AG04450 (cell line): Measurements from ENCODE around the gene CTXND1. TPM values are rescaled to one million over a fixed set of nuclear protein-coding genes. Genes with fewer than 3 reads are reported as not detected.

Experiments used
- CTCF ChIA-PET: fragments of 300-600, 350-600 bp; formaldehyde crosslinking; extraction: SDS; loops from one replicate; lab custom pipeline; 2022; ENCODE audit warnings: antibody characterized with exemption, inconsistent platforms; lab: Charles Lee
- POLR2A ChIA-PET: fragments of 350-600 bp; formaldehyde crosslinking; extraction: SDS; loops from one replicate; lab custom pipeline; 2021; ENCODE audit warnings: antibody characterized with exemption, inconsistent platforms; lab: Yijun Ruan, JAX
- DNase-seq: peaks from one replicate; pipeline ENCODE4 v3.0.0-alpha.2; 2011; ENCODE audit warnings: low read depth, low spot score
- H3K27ac ChIP-seq: one replicate; pipeline ENCODE4 v1.5.1; 2012; ENCODE audit warnings: low read depth, low read length, control low read depth
- H3K27me3 ChIP-seq: one replicate; pipeline ENCODE4 v1.6.0; 2012; ENCODE audit warnings: low read length; ENCODE audit not compliant: control insufficient read depth, insufficient read depth
- H3K4me3 ChIP-seq: 2 replicates; pipeline ENCODE4 v1.5.1; 2011; ENCODE audit warnings: mild to moderate bottlenecking, low read depth, low read length, control low read depth
- H3K9me3 ChIP-seq: 2 replicates; pipeline ENCODE4 v1.5.1; 2012; ENCODE audit warnings: low read length; ENCODE audit not compliant: control insufficient read depth, insufficient read depth
- CTCF ChIP-seq: IDR thresholded peaks from 2 replicates; pipeline ENCODE4 v1.5.1; 2011; ENCODE audit warnings: low read depth, low read length, control low read depth, inconsistent platforms
- polyA plus RNA-seq: library from polyadenylated mRNA; depleted of rRNA; stranded (reverse); fragments of >200 nt; gene quantifications from 2 replicates; pipeline ENCODE4 v1.2.3, GENCODE V29; 2011

CTXND1 gene
- polyA plus RNA-seq, 1 experiment = not detected

- no peak overlapping the region for H3K27ac ChIP-seq
- POLR2A ChIA-PET = no interaction called here
- no peak overlapping the region for H3K4me3 ChIP-seq
- TF ChIP-seq CTCF = no peak
- H3K27me3 ChIP-seq = peaks cover 39% of the 10 kb centered on the region
- CTCF ChIA-PET = interaction anchor here (1.0 kb wide), 1 partner anchor 68 kb away, joined by 4 read pairs; no protein-coding TSS in a partner anchor
- DNase-seq = no peak
- H3K9me3 ChIP-seq = no peaks in the 10 kb centered on the region
These were observed 10.5 kb downstream of the CTXND1 start for GRCh38 chr15:80241508-80241907.

DNA sequence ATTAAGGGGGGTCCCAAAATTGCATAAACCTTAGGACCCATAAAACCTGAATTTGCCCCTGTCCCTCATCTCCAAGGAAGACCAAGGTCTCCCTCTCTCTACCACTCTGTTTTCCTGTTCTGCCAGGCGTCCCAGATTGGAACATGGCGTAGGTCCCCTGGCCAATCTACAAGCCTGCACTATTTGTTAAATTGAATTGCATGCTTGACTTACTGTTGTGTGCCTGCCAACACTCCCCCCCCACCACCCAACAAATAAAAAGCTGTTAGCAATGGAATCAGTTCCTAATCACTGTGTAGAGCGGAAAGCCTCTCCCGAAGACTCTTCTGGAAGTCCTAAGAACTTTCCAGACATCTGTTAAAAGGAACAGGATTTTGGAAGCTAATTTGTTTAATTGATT lies 11.7 kb downstream of the CTXND1 start:
- no peak for TF ChIP-seq CTCF
- Histone ChIP-seq H3K4me3 (no peak overlapping the region), H3K9me3 (no peaks in the 10 kb centered on the region), H3K27me3 (peaks cover 33% of the 10 kb centered on the region), H3K27ac (no peak overlapping the region)
- CTCF ChIA-PET = interaction anchor here (0.6 kb wide), 1 partner anchor 12 kb away, joined by 3 read pairs; the partner anchor contains the start of gene CTXND1
- POLR2A ChIA-PET = no interaction called here
- DNase-seq = no peak

GRCh38 chr15:80234883-80235282 lies 17.1 kb downstream of the CTXND1 start:
- ChIA-PET POLR2A (interaction anchor here (0.6 kb wide), 1 partner anchor 109 kb away, joined by 3 read pairs; no protein-coding TSS in a partner anchor), CTCF (interaction anchor here (0.7 to 1.3 kb wide), 5 partner anchors 11 to 895 kb away, joined by 3 to 4 read pairs (median 3); no protein-coding TSS in a partner anchor)
- Histone ChIP-seq H3K9me3 (no peaks in the 10 kb centered on the region), H3K27ac (no peak overlapping the region), H3K27me3 (peaks cover 12% of the 10 kb centered on the region), H3K4me3 (no peak overlapping the region)
- DNase-seq = no peak
- TF ChIP-seq CTCF = peak; percentile 40

GRCh38 chr15:80233581-80233980 lies 18.4 kb downstream of the CTXND1 start:
- ChIA-PET POLR2A (no interaction called here), CTCF (no interaction called here)
- Histone ChIP-seq H3K9me3 (no peaks in the 10 kb centered on the region), H3K4me3 (no peak overlapping the region), H3K27me3 (peaks cover 15% of the 10 kb centered on the region), H3K27ac (no peak overlapping the region)
- DNase-seq = no peak
- TF ChIP-seq CTCF = no peak

- Histone ChIP-seq H3K27ac (no peak overlapping the region), H3K9me3 (no peaks in the 10 kb centered on the region), H3K4me3 (no peak overlapping the region), H3K27me3 (peaks cover 20% of the 10 kb centered on the region)
- POLR2A ChIA-PET = no interaction called here
- CTCF ChIA-PET = no interaction called here
- TF ChIP-seq CTCF = no peak
- DNase-seq = no peak
These were observed 20.6 kb downstream of the CTXND1 start for GRCh38 chr15:80231371-80231770.
